ENCODE results near the gene DHH.

DNA sequence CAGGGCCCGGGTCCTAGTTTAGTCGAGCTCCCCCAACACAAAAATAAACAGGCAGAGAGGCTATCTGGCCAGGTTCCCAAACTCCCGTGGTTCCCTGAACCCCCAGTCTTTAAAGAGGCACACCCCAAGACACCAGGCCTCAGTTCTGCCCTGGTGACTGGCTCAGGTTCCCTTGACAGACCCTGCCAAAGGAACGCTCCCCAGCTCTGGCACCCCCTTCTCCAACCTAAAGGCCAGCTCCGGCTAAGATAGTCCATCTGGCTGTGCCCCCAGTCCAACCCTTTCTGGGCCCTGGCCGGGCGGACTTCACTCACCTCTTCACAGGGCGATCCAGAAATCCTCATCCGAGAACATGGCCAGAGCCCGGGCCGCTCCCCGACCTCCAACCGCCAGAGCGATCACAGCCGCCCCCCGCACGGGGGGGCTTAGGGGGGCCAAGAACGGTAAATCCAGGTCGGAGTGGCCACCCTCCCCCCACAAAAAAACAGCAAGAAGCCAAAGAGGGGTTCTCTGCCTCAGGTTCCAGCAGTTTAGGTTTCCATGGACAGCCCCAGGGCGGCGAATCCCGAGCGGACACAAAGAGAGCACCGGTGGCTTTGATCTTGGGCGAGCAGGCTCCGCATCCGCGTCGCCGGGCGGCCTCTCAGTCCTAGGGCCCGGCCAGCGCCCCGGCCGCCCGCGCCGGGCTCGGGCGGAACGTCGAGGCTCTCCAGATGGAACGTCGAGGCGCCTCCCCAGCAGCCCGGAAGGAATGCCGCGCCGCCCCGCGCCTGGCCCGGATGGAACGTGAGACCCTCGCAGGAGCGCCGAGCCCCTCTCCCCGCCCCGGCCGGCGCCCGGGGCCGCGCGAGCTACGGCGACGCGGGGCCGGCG lies 35.1 kb downstream of the DHH start:
- TF ChIP-seq, protein P1, sequence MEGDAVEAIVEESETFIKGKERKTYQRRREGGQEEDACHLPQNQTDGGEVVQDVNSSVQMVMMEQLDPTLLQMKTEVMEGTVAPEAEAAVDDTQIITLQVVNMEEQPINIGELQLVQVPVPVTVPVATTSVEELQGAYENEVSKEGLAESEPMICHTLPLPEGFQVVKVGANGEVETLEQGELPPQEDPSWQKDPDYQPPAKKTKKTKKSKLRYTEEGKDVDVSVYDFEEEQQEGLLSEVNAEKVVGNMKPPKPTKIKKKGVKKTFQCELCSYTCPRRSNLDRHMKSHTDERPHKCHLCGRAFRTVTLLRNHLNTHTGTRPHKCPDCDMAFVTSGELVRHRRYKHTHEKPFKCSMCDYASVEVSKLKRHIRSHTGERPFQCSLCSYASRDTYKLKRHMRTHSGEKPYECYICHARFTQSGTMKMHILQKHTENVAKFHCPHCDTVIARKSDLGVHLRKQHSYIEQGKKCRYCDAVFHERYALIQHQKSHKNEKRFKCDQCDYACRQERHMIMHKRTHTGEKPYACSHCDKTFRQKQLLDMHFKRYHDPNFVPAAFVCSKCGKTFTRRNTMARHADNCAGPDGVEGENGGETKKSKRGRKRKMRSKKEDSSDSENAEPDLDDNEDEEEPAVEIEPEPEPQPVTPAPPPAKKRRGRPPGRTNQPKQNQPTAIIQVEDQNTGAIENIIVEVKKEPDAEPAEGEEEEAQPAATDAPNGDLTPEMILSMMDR (conservative IDR thresholded peaks at IDR 0.05; ENCODE audit: low read depth, low read length): no peak
- TF ChIP-seq EZH2 (IDR thresholded peaks at IDR 0.05; ENCODE audit: borderline replicate concordance, low read depth, low read length, poor library complexity, severe bottlenecking): no peak

All from A673 (cell line).